SK-N-MC (cell line): ENCODE data around the gene DISC1.

Experiments used
- DNase-seq: peaks from one replicate; pipeline ENCODE4 v3.0.0-alpha.2; 2011; ENCODE audit warnings: low read depth, low spot score
- H3K27ac ChIP-seq: fragments of 200-600 bp; sonication (generic); 2 replicates; pipeline ENCODE4 v1.5.1; 2016; ENCODE audit warnings: mixed run types
- H3K36me3 ChIP-seq: fragments of 200-600 bp; sonication (generic); 2 replicates; pipeline ENCODE4 v1.6.1; 2017; ENCODE audit warnings: antibody characterized with exemption, low read length, mixed read lengths; ENCODE audit not compliant: insufficient read depth
- H3K4me3 ChIP-seq: fragments of 200-600 bp; sonication (generic); 2 replicates; pipeline ENCODE4 v1.5.1; 2016
- H3K9ac ChIP-seq: fragments of 200-600 bp; sonication (generic); 2 replicates; pipeline ENCODE4 v1.8.0; 2017; ENCODE audit warnings: mixed run types, mixed read lengths; ENCODE audit not compliant: insufficient read length
- H3K9me3 ChIP-seq: fragments of 200-600 bp; sonication (generic); 2 replicates; pipeline ENCODE4 v1.6.1; 2017; ENCODE audit warnings: low read depth, mild to moderate bottlenecking, antibody characterized with exemption, low read length, moderate library complexity, mixed read lengths
- EZH2 ChIP-seq: fragments of 200-600 bp; sonication (generic); IDR thresholded peaks from one replicate; pipeline ENCODE4 v1.6.1; 2017; ENCODE audit warnings: antibody characterized with exemption
- FOXP2 ChIP-seq: optimal IDR thresholded peaks from 2 replicates; pipeline ENCODE3; 2011; ENCODE audit warnings: mild to moderate bottlenecking, moderate library complexity; ENCODE audit not compliant: insufficient read depth; ENCODE audit errors: extremely low read length, control extremely low read depth
- POLR2AphosphoS5 ChIP-seq: IDR thresholded peaks from 2 replicates; pipeline ENCODE4 v1.6.1; 2012; ENCODE audit warnings: mild to moderate bottlenecking, low read depth, low read length, borderline replicate concordance

DISC1 gene

GRCh38 chr1:231976231-231976630, 349.6 kb downstream of the DISC1 start:
- TF ChIP-seq POLR2AphosphoS5 (no peak), EZH2 (no peak), FOXP2 (no peak)
- H3K4me3 ChIP-seq = no peak overlapping the region
- no peak overlapping the region for H3K27ac ChIP-seq
- no peaks in the 10 kb centered on the region for H3K36me3 ChIP-seq
- H3K9ac ChIP-seq = no peak overlapping the region
- DNase-seq = no peak
- H3K9me3 ChIP-seq = no peaks in the 10 kb centered on the region

GRCh38 chr1:231981675-231982074, 355.1 kb downstream of the DISC1 start:
- H3K9me3 ChIP-seq = no peaks in the 10 kb centered on the region
- TF ChIP-seq EZH2 = no peak
- no peak for TF ChIP-seq POLR2AphosphoS5
- TF ChIP-seq FOXP2 = no peak
- no peak overlapping the region for H3K4me3 ChIP-seq
- no peak for DNase-seq
- H3K9ac ChIP-seq = no peak overlapping the region
- no peaks in the 10 kb centered on the region for H3K36me3 ChIP-seq
- H3K27ac ChIP-seq = no peak overlapping the region

GRCh38 chr1:231982871-231983587, 356.4 kb downstream of the DISC1 start:
- no peak for DNase-seq
- no peak overlapping the region for H3K4me3 ChIP-seq
- H3K36me3 ChIP-seq = no peaks in the 10 kb centered on the region
- H3K27ac ChIP-seq = no peak overlapping the region
- no peak overlapping the region for H3K9ac ChIP-seq
- TF ChIP-seq EZH2 = no peak
- TF ChIP-seq POLR2AphosphoS5 = no peak
- TF ChIP-seq FOXP2 = no peak
- no peaks in the 10 kb centered on the region for H3K9me3 ChIP-seq

GRCh38 chr1:231983588-231984193, 357.1 kb downstream of the DISC1 start:
- no peak for DNase-seq
- no peak overlapping the region for H3K9ac ChIP-seq
- no peak overlapping the region for H3K27ac ChIP-seq
- TF ChIP-seq EZH2 (no peak), FOXP2 (no peak)
- no peaks in the 10 kb centered on the region for H3K9me3 ChIP-seq
- H3K4me3 ChIP-seq = no peak overlapping the region
- H3K36me3 ChIP-seq = no peaks in the 10 kb centered on the region

- TF ChIP-seq POLR2AphosphoS5 (no peak), FOXP2 (no peak), EZH2 (no peak)
- H3K4me3 ChIP-seq = no peak overlapping the region
- no peaks in the 10 kb centered on the region for H3K36me3 ChIP-seq
- DNase-seq = no peak
- no peak overlapping the region for H3K9ac ChIP-seq
- H3K9me3 ChIP-seq = no peaks in the 10 kb centered on the region
- no peak overlapping the region for H3K27ac ChIP-seq
These were observed 358.9 kb downstream of the DISC1 start for GRCh38 chr1:231985296-231986023.

- TF ChIP-seq POLR2AphosphoS5 = no peak
- no peak for TF ChIP-seq EZH2
- TF ChIP-seq FOXP2 = no peak
- Histone ChIP-seq H3K36me3 (no peaks in the 10 kb centered on the region), H3K4me3 (no peak overlapping the region), H3K9me3 (no peaks in the 10 kb centered on the region), H3K9ac (no peak overlapping the region), H3K27ac (no peak overlapping the region)
- DNase-seq = no peak
These were observed 360.2 kb downstream of the DISC1 start for GRCh38 chr1:231986631-231987336.

- no peak for DNase-seq
- Histone ChIP-seq H3K4me3 (no peak overlapping the region), H3K9ac (no peak overlapping the region), H3K36me3 (no peaks in the 10 kb centered on the region), H3K9me3 (no peaks in the 10 kb centered on the region), H3K27ac (no peak overlapping the region)
- TF ChIP-seq FOXP2 = no peak
- TF ChIP-seq EZH2 = no peak
- TF ChIP-seq POLR2AphosphoS5 = no peak
These were observed 363.8 kb downstream of the DISC1 start for GRCh38 chr1:231990388-231990787.

GRCh38 chr1:231991231-231991630, 364.6 kb downstream of the DISC1 start:
- Histone ChIP-seq H3K36me3 (no peaks in the 10 kb centered on the region), H3K4me3 (no peak overlapping the region), H3K9me3 (no peaks in the 10 kb centered on the region), H3K9ac (no peak overlapping the region), H3K27ac (no peak overlapping the region)
- DNase-seq = no peak
- TF ChIP-seq FOXP2 (no peak), POLR2AphosphoS5 (no peak), EZH2 (no peak)
